Measurements from ENCODE around the gene SSH2. TPM values are rescaled to one million over a fixed set of nuclear protein-coding genes. Genes with fewer than 3 reads are reported as not detected.

SSH2 gene
- total RNA-seq, 1 experiment from 2014 or later: 22.9 TPM

DNA sequence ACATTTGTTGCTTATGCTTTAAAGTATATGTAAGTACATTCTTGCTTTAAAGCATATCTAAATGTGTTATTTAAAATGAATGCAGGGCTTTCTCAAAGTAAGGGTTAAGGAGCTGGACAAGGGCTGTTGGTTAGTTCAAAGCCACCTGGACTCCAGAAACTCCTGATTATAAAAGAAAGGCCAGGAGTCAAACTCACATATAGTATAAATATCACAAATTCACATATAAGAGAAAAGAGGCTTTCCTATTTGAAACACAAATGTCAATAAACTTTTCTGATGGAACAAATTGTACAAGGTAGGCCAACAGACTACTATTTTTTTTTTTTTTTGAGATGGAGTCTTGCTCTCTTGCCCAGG lies 222.8 kb downstream of the SSH2 start:
- Mint-ChIP-seq H3K27ac (ENCODE audit: unreplicated experiment) (no peak overlapping the region), H3K4me1 (ENCODE audit: low read depth, unreplicated experiment) (peaks cover 17% of the 10 kb centered on the region), H3K9me3 (ENCODE audit: low read depth, unreplicated experiment) (no peaks in the 10 kb centered on the region), H3K36me3 (ENCODE audit: insufficient read depth, unreplicated experiment) (no peaks in the 10 kb centered on the region), H3K27me3 (ENCODE audit: unreplicated experiment) (no peaks in the 10 kb centered on the region), H3K4me3 (ENCODE audit: low read depth, unreplicated experiment) (no peak overlapping the region)
- intact Hi-C loops (cut with micrococcal nuclease; ENCODE audit: unreplicated experiment): no loop called here
- TF ChIP-seq, protein P1, sequence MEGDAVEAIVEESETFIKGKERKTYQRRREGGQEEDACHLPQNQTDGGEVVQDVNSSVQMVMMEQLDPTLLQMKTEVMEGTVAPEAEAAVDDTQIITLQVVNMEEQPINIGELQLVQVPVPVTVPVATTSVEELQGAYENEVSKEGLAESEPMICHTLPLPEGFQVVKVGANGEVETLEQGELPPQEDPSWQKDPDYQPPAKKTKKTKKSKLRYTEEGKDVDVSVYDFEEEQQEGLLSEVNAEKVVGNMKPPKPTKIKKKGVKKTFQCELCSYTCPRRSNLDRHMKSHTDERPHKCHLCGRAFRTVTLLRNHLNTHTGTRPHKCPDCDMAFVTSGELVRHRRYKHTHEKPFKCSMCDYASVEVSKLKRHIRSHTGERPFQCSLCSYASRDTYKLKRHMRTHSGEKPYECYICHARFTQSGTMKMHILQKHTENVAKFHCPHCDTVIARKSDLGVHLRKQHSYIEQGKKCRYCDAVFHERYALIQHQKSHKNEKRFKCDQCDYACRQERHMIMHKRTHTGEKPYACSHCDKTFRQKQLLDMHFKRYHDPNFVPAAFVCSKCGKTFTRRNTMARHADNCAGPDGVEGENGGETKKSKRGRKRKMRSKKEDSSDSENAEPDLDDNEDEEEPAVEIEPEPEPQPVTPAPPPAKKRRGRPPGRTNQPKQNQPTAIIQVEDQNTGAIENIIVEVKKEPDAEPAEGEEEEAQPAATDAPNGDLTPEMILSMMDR (IDR thresholded peaks at IDR 0.05; ENCODE audit: unreplicated experiment): no peak
- BruUV-seq (replicated peaks): no TSS peak
- no peak for DNase-seq
- CTCF ChIA-PET: no interaction called here

DNA sequence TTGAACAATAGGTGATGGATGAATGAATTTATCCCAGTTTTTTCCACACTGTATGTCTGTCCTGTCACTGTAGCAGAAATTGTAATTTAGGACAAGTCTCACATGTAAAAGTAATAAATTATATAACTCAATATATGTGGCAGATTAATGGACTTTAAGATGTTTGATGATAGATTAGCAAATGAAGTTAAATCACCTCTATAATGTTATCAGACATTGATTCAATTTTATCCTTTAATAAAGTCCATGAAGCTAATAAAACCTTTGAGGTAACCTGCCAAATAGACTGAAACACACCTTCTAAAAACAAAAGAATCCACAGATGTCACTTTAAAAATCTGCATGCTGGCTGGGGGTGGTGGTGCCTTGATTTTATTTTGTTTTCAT lies 224.0 kb downstream of the SSH2 start:
- H3K27me3 Mint-ChIP-seq (ENCODE audit: unreplicated experiment): no peaks in the 10 kb centered on the region

DNA sequence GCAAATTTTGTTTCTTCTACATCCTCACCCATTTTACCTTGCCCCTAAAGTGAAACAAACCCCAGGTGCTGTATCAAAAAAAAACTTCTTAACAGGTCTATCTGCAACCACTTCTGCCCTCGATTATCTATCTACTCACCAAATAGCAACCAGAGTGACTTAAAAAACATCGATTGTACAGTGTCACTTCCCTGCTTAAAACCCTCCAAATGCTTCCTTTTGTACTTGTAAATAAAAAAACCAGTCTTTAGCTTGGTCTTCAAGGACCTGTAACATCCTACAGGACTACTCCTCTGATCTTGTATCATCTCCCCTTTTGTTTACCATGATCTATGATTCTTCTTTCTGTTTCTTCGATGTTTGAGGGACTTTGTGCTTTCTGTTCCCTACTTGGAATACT lies 224.6 kb downstream of the SSH2 start:
- TF ChIP-seq, protein P1 (IDR thresholded peaks at IDR 0.05; ENCODE audit: unreplicated experiment): no peak
- CTCF ChIA-PET: interaction anchor here (0.7 kb wide), 1 partner anchor 13 kb away, joined by 4 read pairs; no protein-coding TSS in a partner anchor
- H3K4me3 Mint-ChIP-seq (ENCODE audit: low read depth, unreplicated experiment): no peak overlapping the region
- intact Hi-C loops (cut with micrococcal nuclease; ENCODE audit: unreplicated experiment): no loop called here
- DNase-seq: no peak
- BruUV-seq (replicated peaks): no TSS peak
- H3K27ac Mint-ChIP-seq (ENCODE audit: unreplicated experiment): no peak overlapping the region
- no peaks in the 10 kb centered on the region for H3K36me3 Mint-ChIP-seq (ENCODE audit: insufficient read depth, unreplicated experiment)
- H3K9me3 Mint-ChIP-seq (ENCODE audit: low read depth, unreplicated experiment): no peaks in the 10 kb centered on the region
- H3K27me3 Mint-ChIP-seq (ENCODE audit: unreplicated experiment): no peaks in the 10 kb centered on the region
- H3K4me1 Mint-ChIP-seq (ENCODE audit: low read depth, unreplicated experiment): peaks cover 9% of the 10 kb centered on the region

More for the DNA sequence above, 224.0 kb downstream of the SSH2 start:
- CTCF ChIA-PET: interaction anchor here (0.7 kb wide), 1 partner anchor 14 kb away, joined by 4 read pairs; no protein-coding TSS in a partner anchor
- Mint-ChIP-seq H3K36me3 (ENCODE audit: insufficient read depth, unreplicated experiment) (no peaks in the 10 kb centered on the region), H3K4me1 (ENCODE audit: low read depth, unreplicated experiment) (peaks cover 15% of the 10 kb centered on the region), H3K27ac (ENCODE audit: unreplicated experiment) (no peak overlapping the region), H3K4me3 (ENCODE audit: low read depth, unreplicated experiment) (no peak overlapping the region), H3K9me3 (ENCODE audit: low read depth, unreplicated experiment) (no peaks in the 10 kb centered on the region)
- no peak for DNase-seq
- TF ChIP-seq, protein P1 (IDR thresholded peaks at IDR 0.05; ENCODE audit: unreplicated experiment): no peak
- intact Hi-C loops (cut with micrococcal nuclease; ENCODE audit: unreplicated experiment): no loop called here
- BruUV-seq (replicated peaks): no TSS peak

DNA sequence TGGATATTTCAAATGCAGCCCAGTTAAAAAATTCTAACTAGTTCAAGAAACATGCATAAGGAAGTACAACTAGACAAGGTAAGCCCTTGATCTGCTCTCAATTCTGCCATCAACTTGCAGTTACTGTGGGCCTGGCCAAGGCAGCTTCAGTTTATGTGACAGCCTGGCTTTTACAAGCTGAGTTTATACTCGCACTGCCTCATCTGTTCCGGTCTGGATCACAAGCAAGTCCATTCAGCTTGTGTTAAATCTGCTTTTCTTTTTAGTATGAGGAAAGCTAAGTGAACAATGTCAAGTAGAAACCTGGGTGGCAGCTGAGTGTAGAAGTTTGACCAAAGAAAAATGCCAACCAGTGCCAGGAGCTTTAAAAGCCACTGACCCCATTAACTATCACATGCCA lies 230.7 kb downstream of the SSH2 start:
- TF ChIP-seq, protein P1 (IDR thresholded peaks at IDR 0.05; ENCODE audit: unreplicated experiment): no peak
- H3K4me1 Mint-ChIP-seq (ENCODE audit: low read depth, unreplicated experiment): no peaks in the 10 kb centered on the region
- no peak overlapping the region for H3K27ac Mint-ChIP-seq (ENCODE audit: unreplicated experiment)
- CTCF ChIA-PET: no interaction called here
- H3K4me3 Mint-ChIP-seq (ENCODE audit: low read depth, unreplicated experiment): no peak overlapping the region
- no peak for DNase-seq
- no peaks in the 10 kb centered on the region for H3K27me3 Mint-ChIP-seq (ENCODE audit: unreplicated experiment)
- no peaks in the 10 kb centered on the region for H3K36me3 Mint-ChIP-seq (ENCODE audit: insufficient read depth, unreplicated experiment)
- no TSS peak for BruUV-seq (replicated peaks)
- intact Hi-C loops (cut with micrococcal nuclease; ENCODE audit: unreplicated experiment): loop anchor here (5.0 kb wide), 1 partner anchor 43 kb away; no protein-coding TSS in a partner anchor
- H3K9me3 Mint-ChIP-seq (ENCODE audit: low read depth, unreplicated experiment): no peaks in the 10 kb centered on the region

All from Calu3 (cell line).